HS-27A (cell line): ENCODE measurements around the gene BMPR2.
"Not testable (repeated sequence)": the region's sequence is repeated elsewhere in the genome, so short reads cannot be mapped to it uniquely, and the experiment has no call there.

Experiments used
- DNase-seq: peaks from one replicate; pipeline ENCODE4 v3.0.0-alpha.2; 2012; ENCODE audit warnings: low read depth, missing footprints

The BMPR2 gene

GRCh38 chr2:202375609-202376408, at the start of gene BMPR2:
TSS of gene BMPR2 (plus strand) at chr2:202376327. CDS start at chr2:202377475, 1,148 bp downstream.
- peak; percentile 71 for DNase-seq

- DNase-seq: no peak
These were observed 48.3 kb upstream of the BMPR2 start for GRCh38 chr2:202327858-202328257.

GRCh38 chr2:202335791-202336467, 40.2 kb upstream of the BMPR2 start:
- DNase-seq: no peak

- DNase-seq: no peak
These were observed 39.0 kb upstream of the BMPR2 start for GRCh38 chr2:202337151-202337550.

GRCh38 chr2:202337706-202338346, 38.3 kb upstream of the BMPR2 start:
- DNase-seq: no peak

GRCh38 chr2:202339071-202339870, 36.9 kb upstream of the BMPR2 start:
- DNase-seq: no peak

- DNase-seq: no peak
These were observed 31.9 kb upstream of the BMPR2 start for GRCh38 chr2:202344178-202344577.

GRCh38 chr2:202346180-202346579, 29.9 kb upstream of the BMPR2 start:
- DNase-seq: no peak

- DNase-seq: no peak
These were observed 22.7 kb upstream of the BMPR2 start for GRCh38 chr2:202353430-202353829.

GRCh38 chr2:202355993-202356505, 20.1 kb upstream of the BMPR2 start:
- no peak for DNase-seq

- DNase-seq: not testable (repeated sequence)
These were observed 17.2 kb upstream of the BMPR2 start for GRCh38 chr2:202358924-202359323.

GRCh38 chr2:202360646-202361045, 15.5 kb upstream of the BMPR2 start:
- DNase-seq: no peak

- DNase-seq: no peak
These were observed 15.0 kb upstream of the BMPR2 start for GRCh38 chr2:202361108-202361507.

- DNase-seq: no peak
These were observed 2.6 kb upstream of the BMPR2 start for GRCh38 chr2:202373490-202373889.

- not testable (repeated sequence) for DNase-seq
These were observed 1.7 kb upstream of the BMPR2 start for GRCh38 chr2:202374383-202374782.

- no peak for DNase-seq
These were observed 1.0 kb upstream of the BMPR2 start for GRCh38 chr2:202375033-202375608.

- DNase-seq: no peak
These were observed 506 bp downstream of the BMPR2 start for GRCh38 chr2:202376460-202377206.

GRCh38 chr2:202377207-202377761, 1.2 kb downstream of the BMPR2 start:
- DNase-seq: no peak

GRCh38 chr2:202378001-202378400, 1.9 kb downstream of the BMPR2 start:
- DNase-seq: no peak

- DNase-seq: no peak
These were observed 2.7 kb downstream of the BMPR2 start for GRCh38 chr2:202378662-202379358.
